ENCODE data around the gene ARID3C.

The ARID3C gene

GRCh38 chr9:34580358-34580757, 48.5 kb downstream of the ARID3C start:
- no peak overlapping the region for H3K4me3 ChIP-seq (ENCODE audit: low read depth, low read length)
- no peak for TF ChIP-seq CTCF (IDR thresholded peaks at IDR 0.05; ENCODE audit: low read depth, low read length, missing control alignments)
- DNase-seq (ENCODE audit: low read depth), result no peak

GRCh38 chr9:34579808-34580163, 49.1 kb downstream of the ARID3C start:
- H3K4me3 ChIP-seq (ENCODE audit: low read depth, low read length), result no peak overlapping the region
- no peak for TF ChIP-seq CTCF (IDR thresholded peaks at IDR 0.05; ENCODE audit: low read depth, low read length, missing control alignments)
- no peak for DNase-seq (ENCODE audit: low read depth)

- TF ChIP-seq CTCF (IDR thresholded peaks at IDR 0.05; ENCODE audit: low read depth, low read length, missing control alignments), result no peak
- no peak for DNase-seq (ENCODE audit: low read depth)
- no peak overlapping the region for H3K4me3 ChIP-seq (ENCODE audit: low read depth, low read length)
These were observed 49.6 kb downstream of the ARID3C start for GRCh38 chr9:34579104-34579807.

- TF ChIP-seq CTCF (IDR thresholded peaks at IDR 0.05; ENCODE audit: low read depth, low read length, missing control alignments), result no peak
- DNase-seq (ENCODE audit: low read depth), result no peak
These were observed 50.4 kb downstream of the ARID3C start for GRCh38 chr9:34578241-34579103.

GRCh38 chr9:34577400-34578240, 51.2 kb downstream of the ARID3C start:
- TF ChIP-seq CTCF (IDR thresholded peaks at IDR 0.05; ENCODE audit: low read depth, low read length, missing control alignments), result no peak
- no peak for DNase-seq (ENCODE audit: low read depth)
- H3K4me3 ChIP-seq (ENCODE audit: low read depth, low read length), result no peak overlapping the region

More at GRCh38 chr9:34578241-34579103, 50.4 kb downstream of the ARID3C start:
- H3K4me3 ChIP-seq (ENCODE audit: low read depth, low read length), result no peak overlapping the region

GRCh38 chr9:34576597-34577399, 52.1 kb downstream of the ARID3C start:
- H3K4me3 ChIP-seq (ENCODE audit: low read depth, low read length), result no peak overlapping the region
- TF ChIP-seq CTCF (IDR thresholded peaks at IDR 0.05; ENCODE audit: low read depth, low read length, missing control alignments), result no peak

More at GRCh38 chr9:34576597-34577399, 52.1 kb downstream of the ARID3C start:
- DNase-seq (ENCODE audit: low read depth), result no peak
